ENCODE results near the gene SUSD1. TPM values are rescaled to one million over a fixed set of nuclear protein-coding genes. Genes with fewer than 3 reads are reported as not detected.

Gene SUSD1
- total RNA-seq, 1 experiment from 2014 or later: 8.1 TPM

GRCh38 chr9:111994831-111995458 lies 180.2 kb downstream of the SUSD1 start:
- Histone ChIP-seq H3K27me3 (ENCODE audit: insufficient read depth, low read length) (no peaks in the 10 kb centered on the region), H2BK120ac (ENCODE audit: low read depth, low read length, poor library complexity, severe bottlenecking) (no peak overlapping the region), H3K9ac (ENCODE audit: extremely low read depth, insufficient read length, low read length) (no peak overlapping the region), H3T11ph (ENCODE audit: low read length) (no peak overlapping the region), H2BK15ac (ENCODE audit: low read depth, low read length) (no peak overlapping the region), H2AFZ (ENCODE audit: low read length) (no peak overlapping the region), H4K8ac (replicated peaks; ENCODE audit: insufficient read length, low read depth, low read length) (no peak overlapping the region), H4K5ac (ENCODE audit: insufficient read length, low read depth, low read length) (no peak overlapping the region), H4K20me1 (ENCODE audit: control insufficient read depth, insufficient read depth, insufficient read length) (no peaks in the 10 kb centered on the region), H3K14ac (ENCODE audit: insufficient read depth, low read length) (no peak overlapping the region), H2AK5ac (ENCODE audit: insufficient read length, low read length) (no peak overlapping the region), H3K56ac (ENCODE audit: insufficient read length, low read depth, low read length) (no peak overlapping the region), H3K4ac (ENCODE audit: low read depth, low read length) (no peak overlapping the region), H3K79me2 (ENCODE audit: insufficient read depth, low read length) (no peaks in the 10 kb centered on the region), H4K91ac (ENCODE audit: insufficient read length, low read depth, low read length) (no peak overlapping the region), H2BK5ac (ENCODE audit: insufficient read length, low read length) (no peak overlapping the region), H3K9me3 (ENCODE audit: control insufficient read depth, low read depth, low read length) (no peaks in the 10 kb centered on the region), H3K18ac (ENCODE audit: insufficient read length, low read depth, low read length) (no peak overlapping the region), H3K23me2 (ENCODE audit: insufficient read length, low read depth, low read length, poor library complexity, severe bottlenecking) (no peaks in the 10 kb centered on the region), H2BK20ac (ENCODE audit: low read depth, low read length, poor library complexity, severe bottlenecking) (no peak overlapping the region), H3K27ac (ENCODE audit: insufficient read length, low read depth, low read length) (no peak overlapping the region), H3K4me2 (ENCODE audit: insufficient read depth, insufficient read length, low read length) (no peak overlapping the region), H3K23ac (ENCODE audit: insufficient read length, low read depth, low read length) (no peak overlapping the region), H3K79me1 (ENCODE audit: insufficient read depth, low read depth, low read length, poor library complexity, severe bottlenecking) (no peaks in the 10 kb centered on the region), H2BK12ac (ENCODE audit: insufficient read length, low read depth, low read length) (no peak overlapping the region), H3K4me1 (ENCODE audit: insufficient read depth, low read length) (no peaks in the 10 kb centered on the region)
- H3K27me3 Mint-ChIP-seq (ENCODE audit: low read depth): no peaks in the 10 kb centered on the region
- no peak overlapping the region for H3K27ac Mint-ChIP-seq
- H3K36me3 Mint-ChIP-seq (ENCODE audit: insufficient read depth in 1 of 3, low read depth in 3 of 3): no peaks in the 10 kb centered on the region
- H3K9me3 Mint-ChIP-seq: no peaks in the 10 kb centered on the region; a peak in 1 of 5 replicates
- H3K4me1 Mint-ChIP-seq: no peaks in the 10 kb centered on the region
- TF ChIP-seq CTCF (conservative IDR thresholded peaks at IDR 0.05): no peak
- no peak for DNase-seq
- H3K4me3 Mint-ChIP-seq: no peak overlapping the region
- WGBS (ENCODE audit: extremely low coverage, insufficient read length, low lambda C conversion rate): no CpG with 5 or more reads among the region's 10 CpGs
